Suprapubic skin (tissue), 4 donors: Measurements from ENCODE around the gene CYBA. TPM values are rescaled to one million over a fixed set of nuclear protein-coding genes. Genes with fewer than 3 reads are reported as not detected.
"Not testable (repeated sequence)": the region's sequence is repeated elsewhere in the genome, so short reads cannot be mapped to it uniquely, and the experiment has no call there.

Experiments
- DNase-seq, 2 donors: peaks; one replicate each; pipeline ENCODE4 v3.0.0-alpha.2; 2019; ENCODE audit warnings: low spot score in 2 of 2
- H3K27ac ChIP-seq: fragments of 200-600 bp; sonication (generic); one replicate; pipeline ENCODE4 v1.5.1; 2019
- H3K27me3 ChIP-seq: fragments of 200-600 bp; sonication (generic); one replicate; pipeline ENCODE4 v1.5.1; 2019
- H3K36me3 ChIP-seq: fragments of 200-600 bp; sonication (generic); one replicate; pipeline ENCODE4 v1.5.1; 2019
- H3K4me1 ChIP-seq: fragments of 200-600 bp; sonication (generic); one replicate; pipeline ENCODE4 v1.5.1; 2019
- H3K4me3 ChIP-seq: fragments of 200-600 bp; sonication (generic); one replicate; pipeline ENCODE4 v1.5.1; 2019; ENCODE audit warnings: mild to moderate bottlenecking
- H3K9me3 ChIP-seq: fragments of 200-600 bp; sonication (generic); one replicate; pipeline ENCODE4 v1.5.1; 2019
- EP300 ChIP-seq: sonication (generic); formaldehyde crosslinking; IDR thresholded peaks from one replicate; pipeline ENCODE4 v1.6.1; 2017; ENCODE audit warnings: antibody characterized with exemption
- POLR2A ChIP-seq, 2 donors: fragments of 450-650 bp; IDR thresholded peaks; one replicate each; pipeline ENCODE4 v1.6.1; 2017; ENCODE audit warnings: antibody characterized with exemption in 2 of 2, mild to moderate bottlenecking in 2 of 2, moderate library complexity in 2 of 2
- POLR2AphosphoS5 ChIP-seq, 3 donors: sonication (generic); formaldehyde crosslinking; IDR thresholded peaks; one replicate each; pipeline ENCODE4 v1.6.1; 2017; ENCODE audit warnings: antibody characterized with exemption in 3 of 3
- WGBS: methylation state at CpG from one replicate; pipeline ENCODE4 v1.1.5; 2018; 5-methylcytosine and 5-hydroxymethylcytosine counted together
- total RNA-seq, 4 donors: library from RNA; depleted of rRNA; stranded (reverse); fragments of >200 nt; gene quantifications; one replicate each; pipeline ENCODE4 v1.1.0, GENCODE V29; 2016
- TF ChIP-seq, protein P1 (sequence below), 2 donors: fragments of 200-600 bp in 1 of 2; fragments of 450-650 bp in 1 of 2; sonication (generic) in 1 of 2; IDR thresholded peaks; one replicate each; pipeline ENCODE4 v1.5.1; 2016 to 2019; ENCODE audit warnings: antibody characterized with exemption in 2 of 2, mild to moderate bottlenecking in 1 of 2, moderate library complexity in 1 of 2

Gene CYBA
- total RNA-seq, 4 donors from 2014 or later: 22.4 to 39.1 (median 29.7) TPM

DNA sequence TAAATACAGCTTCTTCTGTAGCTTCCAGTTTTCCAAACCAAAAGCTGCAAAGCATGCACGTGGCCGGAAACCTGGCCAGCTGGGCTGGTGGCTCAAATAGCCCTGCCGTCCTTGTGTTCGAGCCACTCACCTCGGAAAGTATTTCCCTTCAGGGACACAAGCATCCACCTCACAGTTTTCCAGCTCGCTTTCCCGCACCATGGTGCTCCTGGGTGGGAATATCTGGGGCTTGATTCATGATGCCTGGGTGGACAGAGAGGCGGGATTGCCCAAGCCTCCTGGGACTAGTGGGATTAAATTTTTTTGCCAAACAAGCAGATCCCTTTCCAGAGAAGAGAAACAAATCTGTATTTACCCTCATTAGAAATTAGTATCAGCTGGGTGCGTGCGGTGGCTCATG, 19.1 kb upstream of the CYBA start:
- Histone ChIP-seq H3K9me3 (no peaks in the 10 kb centered on the region), H3K4me1 (no peaks in the 10 kb centered on the region), H3K4me3 (no peak overlapping the region), H3K27ac (no peak overlapping the region), H3K36me3 (no peaks in the 10 kb centered on the region), H3K27me3 (no peaks in the 10 kb centered on the region)
- peak in 1 of 2 donors; percentile 64 for DNase-seq
- TF ChIP-seq POLR2A (IDR thresholded peaks at IDR 0.05): no peak
- no peak for TF ChIP-seq POLR2AphosphoS5 (IDR thresholded peaks at IDR 0.05)
- TF ChIP-seq, protein P1, sequence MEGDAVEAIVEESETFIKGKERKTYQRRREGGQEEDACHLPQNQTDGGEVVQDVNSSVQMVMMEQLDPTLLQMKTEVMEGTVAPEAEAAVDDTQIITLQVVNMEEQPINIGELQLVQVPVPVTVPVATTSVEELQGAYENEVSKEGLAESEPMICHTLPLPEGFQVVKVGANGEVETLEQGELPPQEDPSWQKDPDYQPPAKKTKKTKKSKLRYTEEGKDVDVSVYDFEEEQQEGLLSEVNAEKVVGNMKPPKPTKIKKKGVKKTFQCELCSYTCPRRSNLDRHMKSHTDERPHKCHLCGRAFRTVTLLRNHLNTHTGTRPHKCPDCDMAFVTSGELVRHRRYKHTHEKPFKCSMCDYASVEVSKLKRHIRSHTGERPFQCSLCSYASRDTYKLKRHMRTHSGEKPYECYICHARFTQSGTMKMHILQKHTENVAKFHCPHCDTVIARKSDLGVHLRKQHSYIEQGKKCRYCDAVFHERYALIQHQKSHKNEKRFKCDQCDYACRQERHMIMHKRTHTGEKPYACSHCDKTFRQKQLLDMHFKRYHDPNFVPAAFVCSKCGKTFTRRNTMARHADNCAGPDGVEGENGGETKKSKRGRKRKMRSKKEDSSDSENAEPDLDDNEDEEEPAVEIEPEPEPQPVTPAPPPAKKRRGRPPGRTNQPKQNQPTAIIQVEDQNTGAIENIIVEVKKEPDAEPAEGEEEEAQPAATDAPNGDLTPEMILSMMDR (IDR thresholded peaks at IDR 0.05): no peak
- TF ChIP-seq EP300: no peak
- 71% methylated on average over 10 of the region's 10 CpGs for WGBS

DNA sequence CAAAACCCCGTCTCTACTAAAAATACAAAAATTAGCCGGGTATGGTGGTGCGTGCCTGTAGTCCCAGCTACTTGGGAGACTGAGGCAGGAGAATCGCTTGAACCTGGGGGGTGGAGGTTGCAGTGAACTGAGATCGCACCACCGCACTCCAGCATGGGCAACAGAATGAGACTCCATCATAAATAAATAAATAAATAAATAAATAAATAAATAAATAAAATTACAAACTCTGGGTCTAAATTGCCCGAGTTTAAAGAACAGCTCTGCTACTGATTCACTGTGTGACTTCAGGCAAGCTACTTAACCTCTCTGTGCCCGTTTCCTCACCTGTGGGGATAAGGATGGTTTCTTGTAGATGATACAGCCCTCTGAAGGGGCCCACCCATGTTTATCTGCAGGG, 18.6 kb upstream of the CYBA start:
- not testable (repeated sequence) for H3K27me3 ChIP-seq, H3K9me3 ChIP-seq, DNase-seq, H3K4me1 ChIP-seq, H3K36me3 ChIP-seq, H3K27ac ChIP-seq, H3K4me3 ChIP-seq
- WGBS: 95% methylated on average over 8 of the region's 8 CpGs

DNA sequence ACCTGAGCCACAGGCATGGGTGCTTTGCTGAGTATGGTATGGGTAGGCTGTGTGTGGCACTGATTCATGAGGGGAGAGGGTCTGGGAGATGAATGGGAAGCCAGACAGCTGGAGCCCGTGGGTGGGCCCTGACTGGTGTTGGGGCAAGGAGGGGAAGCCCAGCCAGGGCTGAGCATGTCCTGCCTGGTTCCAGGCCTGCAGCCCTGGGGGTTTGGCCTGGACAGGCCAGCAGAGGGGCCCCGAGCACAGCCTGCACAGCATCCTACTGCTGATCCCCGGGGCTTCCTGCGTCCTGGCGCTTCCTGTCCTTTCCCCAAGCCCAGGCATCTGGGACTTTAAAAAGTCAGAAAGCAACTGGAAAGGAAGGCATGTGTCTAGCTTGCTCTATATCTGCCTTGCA, 16.6 kb upstream of the CYBA start:
- DNase-seq: no peak
- no peak overlapping the region for H3K4me3 ChIP-seq
- no peaks in the 10 kb centered on the region for H3K27me3 ChIP-seq
- H3K27ac ChIP-seq: no peak overlapping the region
- 62% methylated on average over 5 of the region's 5 CpGs for WGBS
- no peak for TF ChIP-seq POLR2A (IDR thresholded peaks at IDR 0.05)
- no peak for TF ChIP-seq POLR2AphosphoS5 (IDR thresholded peaks at IDR 0.05)
- TF ChIP-seq EP300: no peak
- TF ChIP-seq, protein P1 (IDR thresholded peaks at IDR 0.05): no peak
- H3K9me3 ChIP-seq: no peaks in the 10 kb centered on the region
- no peaks in the 10 kb centered on the region for H3K36me3 ChIP-seq
- peaks cover 8% of the 10 kb centered on the region for H3K4me1 ChIP-seq

DNA sequence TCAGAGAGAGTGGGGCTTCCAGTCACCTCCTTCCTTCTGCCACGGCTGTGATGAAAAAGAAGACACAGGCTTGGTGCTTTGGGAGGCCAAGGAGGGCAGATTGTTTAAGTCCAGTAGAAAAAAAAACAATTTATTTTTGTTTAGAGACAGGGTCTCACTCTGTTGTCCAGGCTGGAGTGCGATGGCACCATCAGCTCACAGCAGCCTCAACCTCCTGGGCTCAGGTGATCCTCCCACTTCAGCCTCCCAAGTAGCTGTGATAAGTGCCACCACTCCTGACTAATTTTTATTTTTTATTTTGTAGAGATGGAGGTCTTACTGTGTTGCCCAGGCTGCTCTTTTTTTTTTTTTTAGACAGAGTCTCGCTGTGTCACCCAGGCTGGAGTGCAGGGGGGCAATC, 14.7 kb upstream of the CYBA start:
- no peak for DNase-seq
- no peaks in the 10 kb centered on the region for H3K36me3 ChIP-seq
- H3K4me1 ChIP-seq: peaks cover 23% of the 10 kb centered on the region
- H3K9me3 ChIP-seq: no peaks in the 10 kb centered on the region
- no peaks in the 10 kb centered on the region for H3K27me3 ChIP-seq
- TF ChIP-seq, protein P1 (IDR thresholded peaks at IDR 0.05): no peak
- TF ChIP-seq POLR2A (IDR thresholded peaks at IDR 0.05) (no peak), EP300 (no peak), POLR2AphosphoS5 (IDR thresholded peaks at IDR 0.05) (no peak)
- H3K27ac ChIP-seq: no peak overlapping the region
- no peak overlapping the region for H3K4me3 ChIP-seq
- 82% methylated on average over 3 of the region's 3 CpGs for WGBS

DNA sequence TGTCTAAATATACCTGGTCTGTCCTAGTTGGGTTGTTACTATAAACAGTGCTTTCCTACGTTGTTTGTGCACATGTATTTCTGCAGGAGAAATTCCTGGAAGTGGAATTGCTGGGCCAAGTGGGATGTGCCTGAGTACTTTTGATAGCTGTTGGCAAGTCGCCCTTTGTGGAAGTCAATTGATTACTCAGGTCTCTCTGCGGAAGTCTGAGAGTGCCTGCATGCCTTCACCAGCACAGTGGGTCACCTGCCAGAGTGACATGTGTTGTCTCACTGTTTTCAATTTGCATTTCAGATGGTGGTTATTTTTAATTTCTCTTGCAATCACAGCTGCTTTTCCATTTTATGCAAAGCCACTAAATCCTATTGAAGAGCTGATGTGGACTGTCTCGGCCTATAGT, 14.3 kb upstream of the CYBA start:
- no peaks in the 10 kb centered on the region for H3K27me3 ChIP-seq
- no peak overlapping the region for H3K27ac ChIP-seq
- no peaks in the 10 kb centered on the region for H3K9me3 ChIP-seq
- no peak overlapping the region for H3K4me3 ChIP-seq
- DNase-seq: no peak
- H3K4me1 ChIP-seq: peaks cover 23% of the 10 kb centered on the region
- 38% methylated on average over 4 of the region's 4 CpGs for WGBS
- TF ChIP-seq EP300: no peak
- TF ChIP-seq POLR2A (IDR thresholded peaks at IDR 0.05): no peak
- TF ChIP-seq, protein P1 (IDR thresholded peaks at IDR 0.05): no peak
- no peak for TF ChIP-seq POLR2AphosphoS5 (IDR thresholded peaks at IDR 0.05)
- no peaks in the 10 kb centered on the region for H3K36me3 ChIP-seq
